NCI-H2171 (cell line): ENCODE measurements around the gene PIWIL4.

Source experiments
- DNase-seq: peaks from one replicate; lab custom pipeline; 2025; lab: John Stamatoyannopoulos, UW

The PIWIL4 gene

DNA sequence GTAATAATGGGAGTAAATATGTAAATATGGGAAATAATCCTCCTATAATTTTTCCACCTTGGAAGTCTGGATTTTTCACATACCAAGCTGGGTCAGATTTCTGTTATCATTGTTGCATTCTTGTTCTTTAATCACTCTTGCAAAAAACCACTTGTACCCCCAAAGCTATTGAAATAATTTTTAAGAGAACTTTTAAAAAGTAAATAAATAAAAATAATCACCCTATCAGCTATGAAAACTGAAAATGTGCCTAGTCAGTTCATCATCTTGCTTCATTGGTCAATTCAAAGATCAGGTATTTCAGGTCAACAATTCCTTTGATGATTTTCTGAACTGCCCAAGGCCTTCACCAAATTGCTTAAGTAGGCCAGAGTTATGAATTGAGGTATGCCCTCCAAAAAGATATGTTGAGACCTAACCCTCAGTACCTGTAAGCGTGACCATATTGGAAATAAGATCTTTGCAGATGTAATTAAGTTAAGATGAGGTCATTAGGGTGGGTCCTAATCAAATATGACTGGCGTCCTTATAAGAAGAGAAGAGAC, 95.8 kb downstream of the PIWIL4 start:
- no peak for DNase-seq

DNA sequence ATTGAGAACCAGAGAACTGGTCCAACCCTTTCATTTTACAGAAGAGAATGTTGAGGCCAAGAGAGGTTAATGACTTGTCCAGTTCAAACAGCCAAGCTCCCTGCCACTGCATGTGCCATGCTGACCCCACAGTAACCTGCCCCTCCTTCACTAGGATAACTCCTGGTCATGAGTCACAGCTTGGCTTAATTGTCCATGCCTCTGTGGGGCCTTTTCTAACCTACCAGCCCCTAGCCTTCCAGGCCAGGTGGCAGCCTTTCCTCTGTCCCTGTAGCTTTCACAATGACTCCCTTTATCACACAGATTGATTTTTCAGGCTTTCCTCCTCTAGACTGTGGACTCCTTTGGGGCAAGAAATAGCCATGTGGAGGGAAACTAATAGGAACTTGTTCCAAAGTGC, 97.2 kb downstream of the PIWIL4 start:
- DNase-seq = no peak

DNA sequence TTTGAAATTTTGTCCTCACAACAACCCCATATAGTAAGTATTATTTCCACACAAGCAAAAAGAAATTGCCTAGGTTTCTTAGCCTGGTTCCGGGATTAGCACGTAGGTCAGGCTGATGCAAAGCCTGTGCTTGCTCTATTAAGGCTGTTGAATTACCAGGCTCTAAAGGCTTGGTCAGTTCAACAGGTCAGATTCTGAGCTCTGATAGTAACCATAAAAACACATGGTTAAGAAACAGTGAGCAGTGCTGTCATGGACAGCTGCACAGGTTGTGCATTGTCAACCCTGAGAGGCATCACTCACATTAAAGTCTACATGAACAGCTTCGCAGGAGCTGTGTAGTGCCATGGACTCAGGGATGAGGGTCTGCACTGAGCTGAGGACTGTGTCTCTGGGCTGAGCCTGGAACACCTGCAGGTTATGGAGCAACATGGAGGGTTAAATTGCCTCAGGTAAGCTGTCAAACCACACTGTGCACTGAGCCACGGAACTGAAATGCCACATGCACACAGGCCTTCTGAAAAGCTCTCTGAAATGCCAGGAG, 98.0 kb downstream of the PIWIL4 start:
- DNase-seq = no peak

DNA sequence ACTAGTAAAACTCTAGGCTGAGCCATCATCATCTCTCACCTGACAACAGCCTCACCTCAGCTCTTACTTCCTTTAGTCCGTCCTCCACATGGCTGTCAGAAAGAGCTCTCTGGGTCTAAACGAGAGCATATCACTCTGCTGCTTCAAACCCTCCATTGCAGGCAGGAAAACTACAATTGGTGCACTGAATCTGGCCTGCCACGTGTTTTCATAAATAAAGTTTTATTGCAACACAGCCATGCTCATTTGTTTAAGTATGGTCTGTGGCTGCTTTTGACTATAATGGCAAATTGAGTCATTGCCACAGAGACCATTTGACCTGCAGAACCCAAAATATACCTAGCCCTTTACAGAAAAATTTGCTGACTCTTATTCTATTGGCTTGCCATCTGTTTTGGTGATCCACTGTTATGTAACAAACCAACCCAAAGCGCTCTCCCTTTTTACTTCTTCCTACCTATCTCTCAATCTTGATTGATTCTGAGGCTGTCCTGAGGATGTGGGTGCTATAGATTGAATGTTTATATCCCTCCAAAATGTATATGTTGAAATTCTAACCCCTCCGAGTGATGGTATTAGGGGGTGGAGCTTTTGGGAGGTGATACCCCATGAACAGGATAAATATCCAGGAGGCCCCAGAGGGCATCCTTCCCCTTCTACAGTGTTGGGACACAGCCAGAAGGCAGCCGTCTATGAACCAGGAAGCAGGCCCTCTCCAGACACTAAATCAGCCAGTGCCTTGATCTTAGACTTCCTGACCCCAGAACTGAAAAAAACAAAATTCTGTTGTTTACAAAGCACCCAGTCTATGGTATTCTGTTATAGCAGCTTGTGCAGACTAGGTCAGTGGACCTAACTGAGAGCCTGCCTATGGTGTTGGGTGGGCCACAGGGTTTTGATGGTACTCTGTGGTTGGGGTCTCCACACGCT, 99.9 kb downstream of the PIWIL4 start:
- DNase-seq = no peak

DNA sequence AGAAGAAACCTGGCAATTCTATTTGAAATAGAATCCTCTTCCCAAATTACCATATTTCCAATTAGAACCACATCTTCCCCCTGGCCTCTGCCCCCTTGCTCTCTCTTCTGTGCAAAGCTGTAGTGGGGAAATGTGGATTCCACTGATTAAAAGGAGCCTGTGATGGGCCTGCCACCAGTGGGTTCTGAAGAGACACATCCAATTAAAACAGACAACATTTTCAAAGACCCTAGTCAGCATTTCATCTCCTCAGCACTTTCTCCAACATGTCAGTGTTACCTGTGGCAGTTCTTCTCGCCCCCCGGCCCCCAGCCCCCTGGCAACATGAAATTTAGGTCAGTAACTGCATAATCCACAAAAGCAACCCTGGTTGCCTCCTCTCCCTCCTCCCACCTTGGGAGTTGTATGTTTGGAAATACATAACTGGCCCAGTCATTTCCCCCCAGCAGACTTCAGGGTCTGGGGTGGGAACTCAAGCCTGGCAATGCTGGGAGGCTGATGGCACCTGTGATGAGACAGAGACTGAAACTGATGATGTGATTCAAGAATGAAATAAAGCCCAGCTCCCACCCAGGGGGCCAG, 101.1 kb downstream of the PIWIL4 start:
- DNase-seq = no peak

DNA sequence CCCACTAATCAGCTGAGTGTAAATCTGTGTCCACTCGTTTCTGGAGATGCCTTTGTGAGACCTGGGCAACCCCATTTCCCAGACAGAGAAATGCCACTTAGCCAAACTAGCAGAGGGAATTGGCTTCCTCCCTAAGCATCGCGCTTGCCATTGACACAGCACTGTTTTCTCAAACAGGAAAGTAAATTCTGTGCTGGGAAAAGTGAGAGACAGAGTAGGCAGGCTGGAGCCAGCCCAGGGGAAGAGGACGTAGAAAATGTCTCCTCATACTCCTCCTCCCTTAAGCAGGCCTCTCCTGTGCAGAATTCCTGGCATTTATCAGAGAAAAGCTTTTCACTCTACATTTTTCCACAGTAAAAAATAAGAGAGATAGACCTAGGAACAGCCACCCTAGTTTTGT, 101.9 kb downstream of the PIWIL4 start:
- DNase-seq = no peak
